22Rv1 (cell line): ENCODE data around the gene DUSP22.
"Not testable (repeated sequence)": the region's sequence is repeated elsewhere in the genome, so short reads cannot be mapped to it uniquely, and the experiment has no call there.

ENCODE experiments used
- H3K27ac ChIP-seq: fragments of 450-650 bp; 2 replicates; pipeline ENCODE4 v1.5.1; 2017
- CTCF ChIP-seq: fragments of 450-650 bp; IDR thresholded peaks from 2 replicates; pipeline ENCODE4 v1.5.1; 2017; ENCODE audit warnings: mild to moderate bottlenecking
- ZFX ChIP-seq: fragments of 450-650 bp; IDR thresholded peaks from 2 replicates; pipeline ENCODE4 v1.6.1; 2017; ENCODE audit warnings: antibody characterized with exemption, borderline replicate concordance

DUSP22 gene

DNA sequence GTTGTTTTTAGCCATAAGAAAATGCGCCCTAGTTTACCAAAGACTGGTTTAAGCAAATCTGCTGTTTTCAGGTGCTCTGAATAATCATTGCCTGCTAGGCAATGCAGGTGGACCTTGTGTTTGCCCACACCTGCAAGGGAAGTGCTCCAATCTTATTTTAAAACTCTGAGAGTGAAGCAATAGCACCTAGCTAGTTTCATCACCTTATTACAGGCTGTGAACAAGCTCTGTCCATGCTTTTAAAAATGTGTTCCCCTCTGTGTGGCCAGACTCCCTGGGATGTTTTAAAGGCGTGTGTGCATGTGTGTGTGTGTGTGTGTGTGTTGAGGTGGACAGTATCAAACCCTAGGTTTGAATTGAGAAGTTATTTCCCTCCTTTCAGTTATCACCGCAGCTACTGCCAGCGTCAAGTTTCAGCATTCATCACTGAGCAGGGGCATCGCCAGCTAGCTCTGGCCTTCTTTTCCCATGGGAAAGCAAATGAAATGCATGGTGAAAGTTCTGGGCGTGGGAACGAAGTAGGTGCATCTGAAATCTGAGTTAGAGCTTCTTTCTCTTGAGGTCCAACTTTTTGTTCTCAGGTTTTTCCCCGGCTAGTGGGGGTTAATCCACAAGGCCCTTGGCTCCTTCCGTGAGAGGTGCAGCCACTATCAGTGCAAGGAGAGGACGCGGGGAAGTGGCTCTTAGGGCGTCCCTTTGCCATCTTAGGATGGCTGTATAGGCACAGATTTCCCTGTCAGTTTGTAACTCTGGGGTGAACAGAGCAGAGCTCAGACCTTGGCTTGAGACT, 30.8 kb downstream of the DUSP22 start:
- TF ChIP-seq ZFX (no peak), CTCF (no peak)
- no peak overlapping the region for H3K27ac ChIP-seq

GRCh38 chr6:323730-324088, 31.4 kb downstream of the DUSP22 start:
- H3K27ac ChIP-seq, result no peak overlapping the region
- no peak for TF ChIP-seq ZFX
- TF ChIP-seq CTCF, result no peak

DNA sequence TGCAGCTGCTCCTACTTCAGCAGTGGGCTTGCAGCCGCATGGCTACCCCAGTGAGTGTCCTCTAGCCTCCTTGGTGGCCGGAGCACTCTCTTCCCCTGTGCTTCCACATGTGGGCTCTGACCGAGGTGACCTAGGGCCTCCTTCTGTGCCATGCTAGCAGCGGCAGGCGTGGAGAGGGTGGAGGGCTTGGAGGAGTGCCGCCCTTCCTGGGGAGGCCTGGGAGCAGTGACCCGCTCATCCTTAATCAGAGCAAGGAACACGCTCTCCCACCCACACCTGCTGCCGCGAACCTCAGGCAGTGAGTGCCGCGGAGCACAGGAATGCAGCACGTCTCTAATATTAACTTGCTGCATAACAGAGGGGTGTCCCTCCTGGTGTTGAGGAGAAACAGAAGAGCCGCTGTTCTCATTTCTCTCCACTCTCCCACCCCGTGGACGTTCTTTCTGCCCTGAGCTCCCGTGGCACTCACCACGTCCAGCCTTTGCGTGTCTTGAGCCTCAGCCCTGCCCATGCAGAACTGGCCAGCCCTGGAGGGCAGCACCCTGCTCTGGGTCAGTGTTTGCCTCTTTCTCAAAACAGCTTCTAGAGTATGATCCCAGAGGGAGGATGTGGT, 31.9 kb downstream of the DUSP22 start:
- TF ChIP-seq ZFX (no peak), CTCF (no peak)

DNA sequence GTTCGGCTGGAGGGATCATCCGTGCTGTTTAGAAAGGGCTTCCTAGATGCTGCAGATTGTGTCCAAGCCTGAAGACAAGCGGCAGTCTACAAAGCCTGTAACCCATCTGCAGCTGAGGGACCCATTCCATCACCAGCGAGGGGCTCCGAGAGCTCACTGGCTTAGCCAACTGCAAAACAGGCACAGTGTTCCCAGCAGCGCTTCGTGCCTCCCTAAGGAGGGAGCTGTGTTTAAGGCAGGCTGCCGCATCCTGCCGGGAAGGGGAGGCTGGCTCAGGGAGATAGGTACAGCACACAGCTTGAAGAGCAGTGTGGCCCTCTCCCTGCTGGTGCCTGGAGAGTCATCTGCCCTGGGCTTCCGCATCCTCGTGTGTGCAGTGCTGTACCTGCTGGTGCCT, 32.4 kb downstream of the DUSP22 start:
- no peak for TF ChIP-seq ZFX
- TF ChIP-seq CTCF, result no peak

More for the DNA sequence above, 31.9 kb downstream of the DUSP22 start:
- no peak overlapping the region for H3K27ac ChIP-seq

DNA sequence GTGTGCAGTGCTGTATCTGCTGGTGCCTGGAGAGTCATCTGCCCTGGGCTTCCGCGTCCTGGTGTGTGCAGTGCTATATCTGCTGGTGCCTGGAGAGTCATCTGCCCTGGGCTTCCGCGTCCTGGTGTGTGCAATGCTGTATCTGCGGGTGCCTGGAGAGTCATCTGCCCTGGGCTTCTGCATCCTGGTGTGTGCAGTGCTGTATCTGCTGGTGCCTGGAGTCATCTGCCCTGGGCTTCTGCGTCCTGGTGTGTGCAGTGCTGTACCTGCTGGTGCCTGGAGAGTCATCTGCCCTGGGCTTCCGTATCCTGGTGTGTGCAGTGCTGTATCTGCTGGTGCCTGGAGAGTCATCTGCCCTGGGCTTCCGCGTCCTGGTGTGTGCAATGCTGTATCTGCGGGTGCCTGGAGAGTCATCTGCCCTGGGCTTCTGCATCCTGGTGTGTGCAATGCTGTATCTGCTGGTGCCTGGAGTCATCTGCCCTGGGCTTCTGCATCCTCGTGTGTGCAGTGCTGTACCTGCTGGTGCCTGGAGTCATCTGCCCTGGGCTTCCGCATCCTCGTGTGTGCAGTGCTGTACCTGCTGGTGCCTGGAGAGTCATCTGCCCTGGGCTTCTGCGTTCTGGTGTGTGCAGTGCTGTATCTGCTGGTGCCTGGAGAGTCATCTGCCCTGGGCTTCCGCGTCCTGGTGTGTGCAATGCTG, 33.0 kb downstream of the DUSP22 start:
- H3K27ac ChIP-seq, result not testable (repeated sequence)

More for the DNA sequence above, 32.4 kb downstream of the DUSP22 start:
- no peak overlapping the region for H3K27ac ChIP-seq

GRCh38 chr6:326066-326465, 33.8 kb downstream of the DUSP22 start:
- not testable (repeated sequence) for H3K27ac ChIP-seq

DNA sequence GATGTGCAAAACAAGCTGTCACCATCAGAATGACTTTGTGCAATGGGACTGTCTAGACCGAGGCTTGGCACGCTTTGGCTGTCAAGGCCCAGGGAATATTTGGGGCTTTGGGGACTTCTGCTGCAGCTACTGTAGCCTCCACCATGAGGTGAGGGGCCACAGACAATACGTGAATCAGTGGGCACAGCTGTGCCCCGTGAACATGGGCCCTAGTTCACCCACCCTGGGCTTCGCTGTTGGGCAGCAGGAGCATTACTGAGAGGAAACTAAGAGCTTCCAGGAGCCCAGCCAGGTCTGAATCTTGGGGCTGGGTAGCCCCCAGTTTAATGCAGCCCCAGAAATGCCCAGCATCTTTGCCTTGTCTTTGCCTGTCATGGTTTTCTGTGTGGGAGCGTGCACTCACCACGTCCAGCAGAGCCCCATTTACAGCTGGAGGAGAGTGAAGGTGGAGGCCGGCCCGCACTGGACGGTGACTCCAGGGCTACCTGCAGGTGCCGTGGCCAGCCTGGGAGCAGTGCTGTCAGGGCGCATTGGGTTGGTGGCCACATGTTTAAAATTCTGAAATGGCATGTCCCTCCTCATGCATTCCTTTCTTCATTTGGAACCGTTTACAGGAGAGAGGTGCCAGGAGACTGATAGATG, 34.7 kb downstream of the DUSP22 start:
- no peak for TF ChIP-seq ZFX
- TF ChIP-seq CTCF, result no peak

More for the DNA sequence above, 34.7 kb downstream of the DUSP22 start:
- no peak overlapping the region for H3K27ac ChIP-seq
